Measurements from ENCODE around the gene PIGQ.

The PIGQ gene

GRCh38 chr16:569445-570254, at the start of gene PIGQ:
Gene PIGQ (plus strand): TSS chr16:569968. CDS start chr16:574075, 4,107 bp downstream.
- peak in 1 of 2 donors; percentile 49 for DNase-seq

DNA sequence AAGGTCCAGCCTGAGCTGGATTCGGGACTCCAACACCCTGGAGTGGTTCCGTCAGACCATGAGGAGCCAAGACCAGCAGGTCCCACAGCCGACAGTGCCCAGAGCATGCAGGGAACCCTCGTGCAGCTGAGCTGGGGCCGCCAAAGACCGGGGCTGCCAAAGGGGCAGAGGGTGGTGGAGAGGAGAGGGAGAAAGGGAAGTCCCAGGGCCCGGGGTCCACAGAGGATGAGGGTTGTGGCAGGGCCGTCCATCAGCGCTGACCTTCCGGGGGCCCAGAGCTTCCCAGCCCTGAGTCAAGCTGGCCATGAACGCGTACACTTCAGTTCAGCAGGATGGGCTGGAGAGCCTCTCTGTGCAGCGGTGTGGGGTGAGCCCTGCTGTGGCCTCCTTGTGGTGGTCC, 48.9 kb upstream of the PIGQ start:
- DNase-seq, result no peak

- no peak for DNase-seq
These were observed 48.2 kb upstream of the PIGQ start for GRCh38 chr16:521381-522210.

DNA sequence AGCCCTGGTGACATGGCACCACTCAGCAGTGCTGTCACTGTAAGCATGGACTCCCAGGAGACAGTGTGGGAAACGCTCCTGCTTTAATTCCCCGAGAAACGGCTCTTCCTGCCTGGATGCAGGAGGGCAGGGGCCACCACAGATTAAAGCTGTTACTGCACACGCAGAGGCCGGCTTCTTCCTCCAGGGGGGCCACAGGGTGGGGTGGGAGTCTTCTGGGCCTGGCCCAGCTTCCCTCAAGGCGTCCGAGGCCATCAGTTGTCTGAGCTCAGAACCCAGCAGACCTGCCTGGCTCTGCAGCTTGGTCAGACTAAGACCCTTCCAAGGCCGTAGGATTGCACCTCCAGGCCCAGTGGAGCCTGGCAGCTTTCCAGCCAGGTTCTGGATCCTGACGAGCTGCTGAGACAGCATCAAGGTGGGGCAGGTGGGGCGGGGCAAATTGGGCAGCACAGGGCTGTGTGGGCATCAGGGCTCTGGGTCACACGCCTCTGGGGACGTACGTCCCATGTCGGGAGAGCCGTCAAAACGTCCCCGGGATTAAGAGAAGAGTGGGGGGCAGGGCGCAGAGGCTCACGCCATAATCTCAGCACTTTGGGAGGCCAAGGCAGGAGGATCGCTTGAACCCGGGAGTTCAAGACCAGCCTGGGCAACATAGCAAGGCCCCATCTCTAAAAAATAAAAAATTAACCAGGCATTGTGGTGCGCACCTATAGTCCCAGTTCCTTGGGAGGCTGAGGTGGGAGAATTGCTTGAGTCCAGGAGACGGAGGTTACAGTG, 47.3 kb upstream of the PIGQ start:
- DNase-seq, result no peak

DNA sequence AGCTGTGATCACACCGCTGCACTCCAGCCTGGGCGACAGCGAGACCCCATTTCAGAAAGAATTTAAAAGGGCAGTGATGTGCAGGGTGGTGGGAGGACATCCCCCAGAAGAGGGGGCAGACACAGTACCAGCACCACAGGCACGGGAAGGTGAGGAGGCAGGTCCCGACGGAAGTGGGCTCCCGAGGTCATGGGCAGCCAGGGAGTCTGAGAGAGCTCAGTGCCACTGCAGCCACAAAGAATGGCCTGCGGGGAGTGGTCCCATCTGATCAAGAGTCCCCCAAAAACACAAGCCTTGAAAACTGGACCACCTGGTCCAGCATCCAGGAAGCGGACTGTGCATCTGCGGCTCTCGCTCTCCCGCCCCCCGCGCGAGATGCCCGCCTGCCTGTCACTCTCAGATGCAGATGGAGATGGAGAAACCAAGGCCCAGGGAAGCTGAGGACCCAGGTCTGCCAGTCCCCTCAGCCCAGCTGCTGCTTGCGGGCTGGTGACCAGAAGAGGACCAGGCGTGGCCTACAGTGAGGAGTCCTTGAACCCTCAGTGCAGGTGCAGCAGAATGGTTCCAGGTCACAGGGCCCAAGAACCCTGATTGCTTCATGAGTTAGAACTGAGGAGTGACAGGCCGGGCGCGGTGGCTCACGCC, 46.5 kb upstream of the PIGQ start:
- DNase-seq, result no peak

DNA sequence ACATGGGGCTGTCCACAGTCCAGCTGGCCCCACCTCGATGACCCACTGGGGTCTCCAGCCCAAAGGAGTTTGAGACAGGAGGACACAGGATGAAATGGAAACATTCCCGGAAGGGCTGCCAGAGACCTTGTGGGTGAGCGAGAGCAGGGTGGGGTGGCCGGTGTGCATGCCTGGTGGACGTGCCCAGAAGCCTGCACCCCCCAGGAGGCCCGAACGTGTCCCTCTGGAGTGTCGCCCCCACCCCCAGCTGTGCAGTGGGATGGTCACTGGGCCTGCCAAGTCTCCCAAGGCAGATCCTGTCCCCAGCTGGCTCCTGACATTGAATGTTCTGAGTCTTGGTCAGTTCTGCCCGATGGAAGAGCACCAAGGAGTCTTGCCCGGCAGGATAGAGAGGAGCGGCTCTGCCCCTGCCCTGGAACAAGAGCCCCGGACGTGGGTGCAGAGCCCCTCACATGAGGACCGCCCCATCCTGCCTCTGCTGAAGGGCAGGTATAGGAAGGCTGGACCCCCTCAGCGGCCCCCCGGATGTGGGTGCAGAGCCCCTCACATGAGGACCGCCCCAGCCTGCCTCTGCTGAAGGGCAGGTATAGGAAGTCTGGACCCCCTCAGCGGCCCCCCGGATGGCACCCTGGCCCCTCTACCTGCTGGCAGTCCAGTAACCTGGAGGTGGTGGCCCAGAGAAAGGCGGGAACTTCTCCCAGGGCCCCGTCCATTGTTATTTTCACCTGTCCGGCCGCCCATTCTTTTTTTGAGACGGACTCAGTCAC, 45.3 kb upstream of the PIGQ start:
- no peak for DNase-seq

DNA sequence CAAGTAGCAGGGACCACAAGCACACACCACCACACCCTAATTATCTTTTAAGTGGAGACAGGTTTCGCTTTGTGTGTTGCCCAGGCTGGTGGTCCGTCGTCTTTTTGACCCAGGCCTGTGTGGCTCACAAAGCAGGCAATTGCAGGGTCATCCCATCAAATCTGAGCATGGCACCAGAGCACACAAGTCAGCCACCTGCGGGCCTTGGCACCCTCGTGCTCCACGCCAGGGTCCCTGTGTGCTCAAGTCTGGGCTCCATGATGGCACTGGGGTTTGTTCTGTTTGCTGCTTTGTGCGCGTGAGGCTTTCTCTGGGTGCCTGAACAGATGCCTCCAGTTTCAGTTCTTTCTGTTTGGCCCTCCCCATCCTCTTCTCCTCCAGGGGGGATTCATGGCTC, 44.6 kb upstream of the PIGQ start:
- DNase-seq, result no peak

- DNase-seq, result no peak
These were observed 44.1 kb upstream of the PIGQ start for GRCh38 chr16:525520-526180.

- DNase-seq, result no peak
These were observed 43.4 kb upstream of the PIGQ start for GRCh38 chr16:526181-527014.

DNA sequence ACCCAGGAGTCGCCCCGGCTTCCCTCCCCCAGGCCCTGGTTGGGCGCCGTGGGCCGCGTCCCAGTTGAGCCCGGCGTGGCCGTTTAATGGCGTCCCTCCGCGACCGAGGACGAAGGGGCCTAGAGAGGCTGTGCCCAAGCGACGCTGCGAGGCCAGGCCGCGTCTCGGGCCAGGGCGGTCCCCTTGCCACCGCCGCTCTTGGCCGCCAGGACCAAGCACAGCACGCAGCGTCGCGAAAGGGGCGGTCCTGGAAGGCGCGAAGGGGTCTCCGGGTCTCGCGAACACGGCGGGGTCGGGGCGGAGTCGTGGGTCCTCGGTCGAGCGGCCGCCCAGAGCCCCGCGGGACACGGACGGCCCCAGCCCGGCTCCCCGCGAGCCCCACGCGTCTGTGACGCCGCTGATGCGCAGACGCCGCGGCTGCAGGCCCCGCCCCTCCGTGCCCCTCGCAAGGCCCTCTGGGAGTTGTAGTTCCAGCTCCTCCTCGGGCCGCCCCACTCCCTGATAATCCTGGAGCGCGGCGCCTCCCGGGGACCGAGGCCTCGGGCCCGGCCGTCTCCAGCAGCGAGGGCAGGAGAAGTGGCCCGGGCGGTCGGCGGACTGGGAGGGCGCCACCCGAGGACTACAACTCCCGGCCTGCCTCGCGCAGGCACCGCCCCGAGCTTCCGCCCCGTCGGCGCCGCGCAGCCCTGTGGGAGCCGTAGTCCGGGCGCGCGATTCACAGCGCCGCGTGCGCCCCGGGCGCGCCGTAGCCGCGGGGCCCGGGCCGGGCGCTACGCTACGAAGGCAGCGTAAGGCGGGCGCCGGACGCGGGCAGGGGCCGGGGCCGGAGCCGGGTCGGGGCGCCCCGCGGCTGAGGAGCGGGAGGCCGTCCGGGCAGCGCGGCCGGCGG, 42.5 kb upstream of the PIGQ start, which contains the start of gene CAPN15:
Gene CAPN15, plus strand, starts transcription at position 698 of the 889 bp plus-strand sequence. CDS start 19,127 bp downstream, outside the sequence.
- DNase-seq, result peak; percentile 48 to 85

- DNase-seq, result peak; percentile 68 to 69
These were observed 41.4 kb upstream of the PIGQ start for GRCh38 chr16:528111-529011.

GRCh38 chr16:529012-529575, 40.7 kb upstream of the PIGQ start:
- DNase-seq, result no peak

DNA sequence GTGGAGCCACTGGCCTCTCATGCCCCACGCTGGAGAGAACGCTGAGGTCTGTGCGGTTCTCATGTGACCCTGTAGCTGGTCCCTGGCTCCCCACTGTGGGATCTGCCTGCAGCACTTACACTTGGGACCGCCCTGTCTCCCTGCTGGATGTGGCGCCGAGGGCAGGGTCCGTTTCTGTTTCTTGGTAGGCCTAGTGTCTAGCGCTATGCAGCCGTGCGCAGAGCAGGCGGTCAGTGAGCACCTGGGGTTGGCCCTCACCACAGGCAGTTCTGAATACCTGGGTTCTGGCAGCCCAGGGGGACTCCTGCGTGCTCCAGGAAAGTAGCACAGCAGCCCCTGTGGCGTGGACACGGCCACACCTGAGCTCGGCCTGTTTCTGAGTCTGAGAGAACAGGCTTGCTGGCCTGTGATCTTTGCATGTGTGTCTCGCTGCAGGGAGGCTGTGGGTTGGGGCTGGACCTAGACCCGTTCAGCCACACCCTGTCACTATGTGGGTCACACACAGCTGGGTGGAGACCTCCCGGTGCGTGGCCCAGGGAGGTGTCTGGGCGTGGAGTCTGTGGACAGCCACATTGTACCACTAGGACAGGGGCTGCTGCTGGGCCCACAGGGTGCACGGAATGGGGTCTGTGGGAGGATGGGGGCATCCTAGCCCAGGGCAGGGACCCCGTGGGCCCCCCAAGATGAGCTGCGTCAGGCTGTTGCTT, 39.5 kb upstream of the PIGQ start:
- no peak for DNase-seq

DNA sequence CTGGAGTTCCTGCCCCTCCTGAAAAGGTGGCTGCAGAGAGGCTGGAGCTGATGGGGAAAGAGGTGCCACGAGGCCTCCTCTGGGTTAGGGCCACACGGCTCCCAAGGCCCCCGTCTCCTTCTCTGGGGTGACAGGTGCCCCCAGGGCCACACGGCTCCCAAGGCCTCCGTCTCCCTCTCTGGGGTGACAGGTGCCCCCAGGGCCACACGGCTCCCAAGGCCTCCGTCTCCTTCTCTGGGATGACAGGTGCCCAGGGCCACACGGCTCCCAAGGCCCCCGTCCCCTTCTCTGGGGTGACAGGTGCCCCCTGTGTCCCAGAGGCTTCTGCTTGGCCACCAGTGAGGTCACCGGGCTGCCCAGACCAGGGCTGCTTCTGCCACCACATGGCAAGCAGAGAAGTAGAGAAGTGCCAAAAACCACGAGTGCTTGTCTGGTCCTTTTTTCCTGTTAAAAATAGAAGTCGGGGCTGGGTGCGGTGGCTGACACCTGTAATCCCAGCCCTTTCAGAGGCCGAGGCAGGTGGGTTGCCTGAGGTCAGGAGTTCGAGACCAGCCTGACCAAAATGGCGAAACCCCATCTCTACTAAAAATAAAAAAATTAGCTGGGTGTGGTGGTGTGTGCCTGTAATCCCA, 38.2 kb upstream of the PIGQ start:
- DNase-seq, result no peak

DNA sequence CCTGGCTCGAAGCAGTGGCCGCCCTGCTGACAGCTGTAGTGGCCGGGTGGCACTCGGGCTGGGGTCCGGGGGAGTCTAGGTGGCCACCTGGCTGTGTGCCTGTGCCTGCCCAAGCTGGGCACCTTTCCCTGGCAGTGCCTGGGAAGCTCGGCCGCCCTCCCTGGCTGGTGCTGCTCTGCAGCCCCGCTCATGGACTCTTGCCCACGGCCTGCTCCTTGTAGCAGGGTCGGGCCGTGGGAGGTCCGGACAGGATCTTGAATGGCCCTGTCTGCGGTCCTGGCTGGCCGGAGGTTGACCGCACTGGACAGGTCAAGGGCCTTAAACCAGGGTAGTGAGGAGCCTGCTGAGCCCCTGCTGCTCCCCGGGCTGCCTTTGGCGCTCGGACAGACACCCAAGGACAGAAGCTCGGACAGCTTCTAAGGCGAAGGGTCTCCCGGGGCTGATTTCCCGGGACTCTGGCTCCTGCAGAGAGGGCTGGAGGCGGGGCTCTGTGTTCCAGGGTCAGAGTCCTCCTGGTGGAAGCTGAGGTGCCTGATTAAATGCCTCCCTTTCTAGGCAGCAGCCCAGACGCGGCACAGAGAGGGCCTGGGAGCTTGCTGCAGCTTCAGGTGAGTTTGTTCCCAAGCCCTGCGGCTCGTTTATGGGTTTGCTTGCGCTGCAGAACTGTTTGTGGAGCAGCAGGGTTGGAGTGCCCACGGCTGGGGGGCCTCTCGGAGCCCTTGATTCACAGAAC, 36.2 kb upstream of the PIGQ start:
- DNase-seq, result no peak

DNA sequence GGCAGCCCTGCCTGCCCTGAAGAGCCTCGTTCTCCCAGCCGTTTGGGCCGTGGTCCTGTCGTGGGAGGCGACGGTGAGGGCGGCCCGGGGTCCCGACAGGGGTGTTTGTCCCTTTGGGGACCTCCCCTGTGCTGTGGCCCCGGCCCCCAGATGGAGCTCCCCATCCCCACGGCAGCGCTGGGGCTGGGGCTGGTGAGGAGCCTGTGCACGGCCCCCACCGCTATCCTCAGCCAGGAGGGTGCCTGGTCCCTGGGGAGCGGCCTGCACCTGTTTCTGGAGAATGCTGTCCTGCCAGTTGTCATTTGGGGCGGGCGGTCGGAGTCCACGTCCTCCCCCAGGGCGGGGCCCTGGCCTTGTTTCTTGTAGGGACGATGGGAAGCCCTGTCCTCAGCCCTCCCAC, 35.6 kb upstream of the PIGQ start:
- no peak for DNase-seq
